Peyer's patch (tissue), 4 donors: ENCODE measurements around the gene ANO7. TPM values are rescaled to one million over a fixed set of nuclear protein-coding genes. Genes with fewer than 3 reads are reported as not detected.
"Not testable (repeated sequence)": the region's sequence is repeated elsewhere in the genome, so short reads cannot be mapped to it uniquely, and the experiment has no call there.

Experiments used
- DNase-seq, 3 donors: peaks; one replicate each; pipeline ENCODE4 v3.0.0-alpha.2; 2017 to 2019
- H3K27ac ChIP-seq, 4 donors: fragments of 200-600 bp; sonication (generic); one replicate each; pipeline ENCODE4 v1.5.1; 2016 to 2019
- H3K27me3 ChIP-seq, 2 donors: fragments of 200-600 bp; sonication (generic); one replicate each; pipeline ENCODE4 v1.5.1; 2019
- H3K36me3 ChIP-seq, 3 donors: fragments of 200-600 bp; sonication (generic); one replicate each; pipeline ENCODE4 v1.5.1; 2016 to 2019
- H3K4me1 ChIP-seq, 4 donors: fragments of 200-600 bp; sonication (generic); one replicate each; pipeline ENCODE4 v1.5.1; 2016 to 2019
- H3K4me3 ChIP-seq, 4 donors: fragments of 200-600 bp; sonication (generic); 1 replicate in 3 of 4; 2 replicates in 1 of 4; pipeline ENCODE4 v1.5.1; 2016 to 2019; ENCODE audit warnings: mild to moderate bottlenecking in 1 of 4
- H3K9me3 ChIP-seq, 4 donors: fragments of 200-600 bp; sonication (generic); one replicate each; pipeline ENCODE4 v1.5.1; 2016 to 2019; ENCODE audit warnings: mild to moderate bottlenecking in 1 of 4
- CTCF ChIP-seq, 6 experiments: fragments of 450-650 bp in 4 of 6; fragments of 200-600 bp in 2 of 6; sonication (generic) in 1 of 6; IDR thresholded peaks; one replicate each; pipeline ENCODE4 v1.5.1; 2017 to 2019; ENCODE audit warnings: antibody characterized with exemption in 6 of 6, mild to moderate bottlenecking in 3 of 6, moderate library complexity in 1 of 6
- POLR2A ChIP-seq, 2 donors: fragments of 450-650 bp; IDR thresholded peaks; one replicate each; pipeline ENCODE4 v1.5.1; 2017; ENCODE audit warnings: antibody characterized with exemption in 2 of 2, mild to moderate bottlenecking in 2 of 2, moderate library complexity in 2 of 2
- total RNA-seq, 4 donors: library from RNA; depleted of rRNA; stranded (reverse); fragments of >200 nt; gene quantifications; one replicate each; pipeline ENCODE4 v1.1.0, GENCODE V29; 2016

ANO7 gene
- total RNA-seq, 4 donors from 2014 or later: 89.1 to 188 (median 102) TPM

GRCh38 chr2:241194811-241195210, 6.3 kb downstream of the ANO7 start:
- no peak for DNase-seq
- H3K4me1 ChIP-seq: no peaks in the 10 kb centered on the region
- no peaks in the 10 kb centered on the region for H3K36me3 ChIP-seq
- no peak overlapping the region for H3K27ac ChIP-seq
- no peak overlapping the region for H3K4me3 ChIP-seq
- TF ChIP-seq POLR2A (IDR thresholded peaks at IDR 0.05) (no peak), CTCF (IDR thresholded peaks at IDR 0.05) (no peak)
- no peaks in the 10 kb centered on the region for H3K9me3 ChIP-seq
- no peaks in the 10 kb centered on the region for H3K27me3 ChIP-seq

- TF ChIP-seq CTCF (IDR thresholded peaks at IDR 0.05) (no peak), POLR2A (IDR thresholded peaks at IDR 0.05) (no peak)
- no peak overlapping the region for H3K27ac ChIP-seq
- no peaks in the 10 kb centered on the region for H3K4me1 ChIP-seq
- H3K36me3 ChIP-seq: no peaks in the 10 kb centered on the region
- peak in 1 of 3 donors; percentile 38 for DNase-seq
- no peaks in the 10 kb centered on the region for H3K9me3 ChIP-seq
- no peaks in the 10 kb centered on the region for H3K27me3 ChIP-seq
- no peak overlapping the region for H3K4me3 ChIP-seq
Observed at GRCh38 chr2:241195506-241196130, 7.1 kb downstream of the ANO7 start.

GRCh38 chr2:241197246-241197645, 8.8 kb downstream of the ANO7 start:
- DNase-seq, H3K4me3 ChIP-seq, H3K27me3 ChIP-seq, H3K4me1 ChIP-seq, H3K36me3 ChIP-seq, H3K27ac ChIP-seq, H3K9me3 ChIP-seq: not testable (repeated sequence)

DNA sequence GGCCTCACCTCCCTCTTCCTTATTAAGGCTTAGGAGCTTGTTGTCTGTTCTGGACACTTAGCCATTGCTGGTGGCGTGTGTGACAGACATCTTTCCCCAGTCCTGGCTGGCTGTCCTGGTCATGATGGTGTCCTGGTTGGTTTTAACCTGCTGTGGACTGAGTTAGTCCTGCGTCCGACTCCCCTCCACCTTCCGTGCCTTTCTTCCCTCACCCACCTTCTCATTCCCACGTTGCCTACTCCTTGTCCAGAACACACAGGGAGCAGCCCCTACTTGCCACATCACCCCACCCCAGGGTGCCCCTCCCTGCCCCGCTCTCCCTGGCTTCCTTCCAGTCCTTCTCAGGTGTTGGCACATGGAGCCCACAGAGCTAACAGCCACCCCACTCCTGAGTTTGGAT, 9.5 kb downstream of the ANO7 start:
- H3K27me3 ChIP-seq: no peaks in the 10 kb centered on the region
- H3K4me1 ChIP-seq: no peaks in the 10 kb centered on the region
- H3K9me3 ChIP-seq: no peaks in the 10 kb centered on the region
- peak in 1 of 3 donors; percentile 48 for DNase-seq
- no peaks in the 10 kb centered on the region for H3K36me3 ChIP-seq
- H3K4me3 ChIP-seq: no peak overlapping the region
- no peak overlapping the region for H3K27ac ChIP-seq
- TF ChIP-seq CTCF (IDR thresholded peaks at IDR 0.05): no peak
- TF ChIP-seq POLR2A (IDR thresholded peaks at IDR 0.05): no peak

- Histone ChIP-seq H3K9me3 (no peaks in the 10 kb centered on the region), H3K36me3 (no peaks in the 10 kb centered on the region), H3K27ac (no peak overlapping the region), H3K27me3 (no peaks in the 10 kb centered on the region), H3K4me1 (no peaks in the 10 kb centered on the region), H3K4me3 (no peak overlapping the region)
- DNase-seq: no peak
- no peak for TF ChIP-seq CTCF (IDR thresholded peaks at IDR 0.05)
- no peak for TF ChIP-seq POLR2A (IDR thresholded peaks at IDR 0.05)
Observed at GRCh38 chr2:241198381-241199279, 10.2 kb downstream of the ANO7 start.

DNA sequence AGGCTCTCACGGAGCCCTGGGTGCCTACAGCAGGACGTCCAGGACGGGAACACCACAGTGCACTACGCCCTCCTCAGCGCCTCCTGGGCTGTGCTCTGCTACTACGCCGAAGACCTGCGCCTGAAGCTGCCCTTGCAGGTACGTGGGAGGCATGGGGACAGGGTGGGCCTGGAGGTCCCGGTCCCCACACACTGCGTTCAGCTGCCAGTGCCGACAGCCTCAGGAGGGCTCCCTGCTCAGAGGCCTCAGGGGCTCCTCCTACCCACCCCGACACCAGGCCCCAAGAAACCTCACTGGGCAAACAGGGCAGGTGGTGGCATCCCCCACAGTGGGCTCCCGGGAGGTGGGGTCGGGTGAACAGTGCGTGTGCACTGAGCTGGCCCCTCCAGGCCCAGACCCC, 10.8 kb downstream of the ANO7 start:
- Histone ChIP-seq H3K27ac (no peak overlapping the region), H3K36me3 (no peaks in the 10 kb centered on the region), H3K4me1 (no peaks in the 10 kb centered on the region), H3K27me3 (no peaks in the 10 kb centered on the region), H3K4me3 (no peak overlapping the region), H3K9me3 (no peaks in the 10 kb centered on the region)
- no peak for DNase-seq
- no peak for TF ChIP-seq CTCF (IDR thresholded peaks at IDR 0.05)
- no peak for TF ChIP-seq POLR2A (IDR thresholded peaks at IDR 0.05)
